ENCODE measurements around the gene OSBPL6. TPM values are rescaled to one million over a fixed set of nuclear protein-coding genes. Genes with fewer than 3 reads are reported as not detected.

Gene OSBPL6
- total RNA-seq, 1 experiment from 2014 or later: 11.6 TPM

DNA sequence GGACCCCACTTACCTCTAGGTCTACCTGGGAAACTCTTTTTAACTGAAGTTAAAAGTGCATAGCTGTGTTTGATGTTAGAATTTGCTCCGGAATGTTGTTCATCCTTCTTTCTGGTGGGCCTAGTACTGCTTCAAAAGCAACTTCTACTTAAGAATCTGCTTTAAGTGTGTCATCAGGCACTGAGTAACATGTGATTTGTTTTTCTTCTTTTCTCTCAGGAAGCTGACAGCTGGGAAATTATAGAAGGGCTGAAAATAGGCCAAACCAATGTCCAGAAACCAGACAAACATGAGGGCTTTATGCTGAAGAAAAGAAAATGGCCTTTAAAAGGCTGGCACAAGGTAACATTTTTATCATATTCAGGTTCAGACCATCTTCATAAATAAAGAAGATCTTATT, 133.7 kb downstream of the OSBPL6 start (continued):
- TF ChIP-seq, protein P1, sequence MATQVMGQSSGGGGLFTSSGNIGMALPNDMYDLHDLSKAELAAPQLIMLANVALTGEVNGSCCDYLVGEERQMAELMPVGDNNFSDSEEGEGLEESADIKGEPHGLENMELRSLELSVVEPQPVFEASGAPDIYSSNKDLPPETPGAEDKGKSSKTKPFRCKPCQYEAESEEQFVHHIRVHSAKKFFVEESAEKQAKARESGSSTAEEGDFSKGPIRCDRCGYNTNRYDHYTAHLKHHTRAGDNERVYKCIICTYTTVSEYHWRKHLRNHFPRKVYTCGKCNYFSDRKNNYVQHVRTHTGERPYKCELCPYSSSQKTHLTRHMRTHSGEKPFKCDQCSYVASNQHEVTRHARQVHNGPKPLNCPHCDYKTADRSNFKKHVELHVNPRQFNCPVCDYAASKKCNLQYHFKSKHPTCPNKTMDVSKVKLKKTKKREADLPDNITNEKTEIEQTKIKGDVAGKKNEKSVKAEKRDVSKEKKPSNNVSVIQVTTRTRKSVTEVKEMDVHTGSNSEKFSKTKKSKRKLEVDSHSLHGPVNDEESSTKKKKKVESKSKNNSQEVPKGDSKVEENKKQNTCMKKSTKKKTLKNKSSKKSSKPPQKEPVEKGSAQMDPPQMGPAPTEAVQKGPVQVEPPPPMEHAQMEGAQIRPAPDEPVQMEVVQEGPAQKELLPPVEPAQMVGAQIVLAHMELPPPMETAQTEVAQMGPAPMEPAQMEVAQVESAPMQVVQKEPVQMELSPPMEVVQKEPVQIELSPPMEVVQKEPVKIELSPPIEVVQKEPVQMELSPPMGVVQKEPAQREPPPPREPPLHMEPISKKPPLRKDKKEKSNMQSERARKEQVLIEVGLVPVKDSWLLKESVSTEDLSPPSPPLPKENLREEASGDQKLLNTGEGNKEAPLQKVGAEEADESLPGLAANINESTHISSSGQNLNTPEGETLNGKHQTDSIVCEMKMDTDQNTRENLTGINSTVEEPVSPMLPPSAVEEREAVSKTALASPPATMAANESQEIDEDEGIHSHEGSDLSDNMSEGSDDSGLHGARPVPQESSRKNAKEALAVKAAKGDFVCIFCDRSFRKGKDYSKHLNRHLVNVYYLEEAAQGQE (IDR thresholded peaks at IDR 0.05; ENCODE audit: low read depth): no peak

DNA sequence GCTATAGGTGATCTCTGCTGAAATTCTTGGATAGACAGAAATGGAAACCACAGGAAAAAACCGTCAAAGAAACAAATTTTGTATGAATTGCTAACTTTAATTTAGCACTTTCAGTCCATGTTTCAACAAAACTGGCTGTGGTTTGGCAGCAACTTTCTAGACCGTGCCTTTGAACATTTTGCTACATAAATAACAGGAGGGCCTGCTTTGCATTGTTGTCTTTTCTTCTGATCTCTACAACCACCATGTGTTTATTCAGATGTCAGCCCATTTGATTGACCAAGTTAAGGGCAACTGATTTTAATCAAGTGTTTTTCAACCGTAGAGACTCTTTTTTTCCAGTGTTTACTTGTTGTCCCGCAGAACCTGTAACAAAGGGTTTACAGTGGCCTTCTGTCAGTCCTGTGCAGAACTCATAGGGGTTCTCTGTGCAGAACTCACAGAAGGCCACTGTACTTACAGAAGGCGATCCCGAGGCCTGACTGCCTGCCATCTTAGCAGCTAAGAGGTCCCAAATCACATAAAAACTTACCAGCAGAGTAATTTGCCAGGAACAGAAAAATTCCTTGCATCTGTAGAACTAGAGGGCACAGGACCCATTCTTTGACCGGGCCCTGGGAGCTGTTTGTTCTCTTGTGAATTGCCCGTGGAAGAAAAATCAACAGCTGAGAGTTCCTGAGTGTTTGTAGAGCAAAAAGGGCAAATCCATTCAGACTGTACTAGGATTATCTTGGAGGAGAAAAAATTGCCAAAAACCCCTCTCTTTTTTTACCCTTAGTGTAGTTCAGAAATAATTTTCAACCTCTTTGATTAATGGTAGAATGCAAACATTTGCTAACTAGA, 136.1 kb downstream of the OSBPL6 start:
- Histone ChIP-seq H3K4me3 (replicated peaks in 1 of 2; ENCODE audit: low read depth in 1 of 2, low read length in 2 of 2) (no peak overlapping the region), H3K4me1 (ENCODE audit: control insufficient read depth in 1 of 2, insufficient read depth in 2 of 2, low read length in 2 of 2) (no peaks in the 10 kb centered on the region), H4K20me1 (ENCODE audit: insufficient read depth) (no peaks in the 10 kb centered on the region), H3K79me2 (ENCODE audit: insufficient read depth, low read length) (no peaks in the 10 kb centered on the region), H3K9ac (ENCODE audit: low read length) (no peak overlapping the region), H3K9me3 (ENCODE audit: control insufficient read depth in 1 of 2, insufficient read depth in 1 of 2, low read depth in 1 of 2, low read length in 2 of 2) (no peaks in the 10 kb centered on the region), H3K4me2 (ENCODE audit: low read length) (no peak overlapping the region), H2AFZ (ENCODE audit: low read depth, low read length, poor library complexity, severe bottlenecking) (no peak overlapping the region), H3K9me2 (ENCODE audit: insufficient read depth) (no peaks in the 10 kb centered on the region), H3K27ac (ENCODE audit: low read depth, low read length) (no peak overlapping the region), H3K36me3 (ENCODE audit: control insufficient read depth in 1 of 2, insufficient read depth in 2 of 2, low read length in 2 of 2) (no peaks in the 10 kb centered on the region), H3K27me3 (ENCODE audit: insufficient read depth, low read length) (no peaks in the 10 kb centered on the region)
- CTCF ChIA-PET: no interaction called here
- POLR2A ChIA-PET: no interaction called here
- intact Hi-C loops (cut with micrococcal nuclease): no loop called here
- BruUV-seq (replicated peaks): no TSS peak
- ATAC-seq: no peak
- RAD21 ChIA-PET (ENCODE audit: low non-redundant PET in 1 of 2, low total read pairs in 2 of 2, uncharacterized antibody in 2 of 2, unreplicated experiment in 2 of 2): no interaction called here
- DNase-seq (ENCODE audit: low read depth, low spot score): no peak
- no peak for TF ChIP-seq ZNF274 (IDR thresholded peaks at IDR 0.05; ENCODE audit: low read depth, low read length)
- TF ChIP-seq POLR2AphosphoS5 (IDR thresholded peaks at IDR 0.05; ENCODE audit: low read depth, low read length): no peak
- TF ChIP-seq JUND (IDR thresholded peaks at IDR 0.05): no peak
- no peak for TF ChIP-seq RAD21 (IDR thresholded peaks at IDR 0.05; ENCODE audit: low read depth)
- TF ChIP-seq, protein P1 (IDR thresholded peaks at IDR 0.05; ENCODE audit: low read depth): no peak
- TF ChIP-seq, protein P2, sequence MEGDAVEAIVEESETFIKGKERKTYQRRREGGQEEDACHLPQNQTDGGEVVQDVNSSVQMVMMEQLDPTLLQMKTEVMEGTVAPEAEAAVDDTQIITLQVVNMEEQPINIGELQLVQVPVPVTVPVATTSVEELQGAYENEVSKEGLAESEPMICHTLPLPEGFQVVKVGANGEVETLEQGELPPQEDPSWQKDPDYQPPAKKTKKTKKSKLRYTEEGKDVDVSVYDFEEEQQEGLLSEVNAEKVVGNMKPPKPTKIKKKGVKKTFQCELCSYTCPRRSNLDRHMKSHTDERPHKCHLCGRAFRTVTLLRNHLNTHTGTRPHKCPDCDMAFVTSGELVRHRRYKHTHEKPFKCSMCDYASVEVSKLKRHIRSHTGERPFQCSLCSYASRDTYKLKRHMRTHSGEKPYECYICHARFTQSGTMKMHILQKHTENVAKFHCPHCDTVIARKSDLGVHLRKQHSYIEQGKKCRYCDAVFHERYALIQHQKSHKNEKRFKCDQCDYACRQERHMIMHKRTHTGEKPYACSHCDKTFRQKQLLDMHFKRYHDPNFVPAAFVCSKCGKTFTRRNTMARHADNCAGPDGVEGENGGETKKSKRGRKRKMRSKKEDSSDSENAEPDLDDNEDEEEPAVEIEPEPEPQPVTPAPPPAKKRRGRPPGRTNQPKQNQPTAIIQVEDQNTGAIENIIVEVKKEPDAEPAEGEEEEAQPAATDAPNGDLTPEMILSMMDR (IDR thresholded peaks at IDR 0.05 in 2 of 3, conservative IDR thresholded peaks at IDR 0.05 in 1 of 3; ENCODE audit: borderline replicate concordance in 1 of 3, insufficient read depth in 1 of 3, low read depth in 2 of 3, low read length in 2 of 3): no peak
- TF ChIP-seq ZFX (IDR thresholded peaks at IDR 0.05): no peak
- TF ChIP-seq SIN3A (IDR thresholded peaks at IDR 0.05; ENCODE audit: low read depth): no peak
- no peak for TF ChIP-seq ELF1 (IDR thresholded peaks at IDR 0.05; ENCODE audit: borderline replicate concordance, low read depth)
- TF ChIP-seq, protein P3, sequence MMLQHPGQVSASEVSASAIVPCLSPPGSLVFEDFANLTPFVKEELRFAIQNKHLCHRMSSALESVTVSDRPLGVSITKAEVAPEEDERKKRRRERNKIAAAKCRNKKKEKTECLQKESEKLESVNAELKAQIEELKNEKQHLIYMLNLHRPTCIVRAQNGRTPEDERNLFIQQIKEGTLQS (IDR thresholded peaks at IDR 0.05): no peak
- no peak for TF ChIP-seq SRF (IDR thresholded peaks at IDR 0.05; ENCODE audit: low read depth)
- TF ChIP-seq YY1 (IDR thresholded peaks at IDR 0.05; ENCODE audit: extremely low read depth, insufficient replicate concordance, low read depth, low read length): no peak
- no peak for TF ChIP-seq EGR1 (IDR thresholded peaks at IDR 0.05; ENCODE audit: low read depth)
- TF ChIP-seq, protein P4, sequence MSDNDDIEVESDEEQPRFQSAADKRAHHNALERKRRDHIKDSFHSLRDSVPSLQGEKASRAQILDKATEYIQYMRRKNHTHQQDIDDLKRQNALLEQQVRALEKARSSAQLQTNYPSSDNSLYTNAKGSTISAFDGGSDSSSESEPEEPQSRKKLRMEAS (IDR thresholded peaks at IDR 0.05): no peak

Data from HCT116 (cell line).